ENCODE measurements around the gene PLCG2.

- TF ChIP-seq CTCF (IDR thresholded peaks at IDR 0.05), result no peak
- no peak for TF ChIP-seq POLR2AphosphoS5 (IDR thresholded peaks at IDR 0.05)
Observed at GRCh38 chr16:81784072-81784795, 5.1 kb downstream of the PLCG2 start.
